Left lung (tissue), 10 donors: ENCODE data around the gene ZFHX3. TPM values are rescaled to one million over a fixed set of nuclear protein-coding genes. Genes with fewer than 3 reads are reported as not detected.
A peak's percentile ranks its signal among the peaks of the same experiment; 100 is the strongest.

Source experiments
- ATAC-seq: fragments of 200-7000 bp; cut with Tn5 transposase; one replicate; pipeline ENCODE4 v1.9.1; 2020; ENCODE audit warnings: moderate library complexity
- DNase-seq, 4 donors: peaks; one replicate each; pipeline ENCODE4 v3.0.0-alpha.2; 2013 to 2020
- H3K27ac ChIP-seq, 2 donors: fragments of 200-600 bp; sonication (generic) in 1 of 2; one replicate each; pipeline versions ENCODE4 v1.5.0 to v1.8.0; 2020 to 2021
- H3K27me3 ChIP-seq, 2 donors: fragments of 200-600 bp; sonication (generic) in 1 of 2; one replicate each; pipeline versions ENCODE4 v1.5.0 to v1.8.0; 2020 to 2021
- H3K36me3 ChIP-seq, 2 donors: fragments of 200-600 bp; sonication (generic) in 1 of 2; one replicate each; pipeline versions ENCODE4 v1.5.0 to v1.8.0; 2020 to 2021
- H3K4me1 ChIP-seq, 2 donors: fragments of 200-600 bp; one replicate each; pipeline ENCODE4 v1.8.0; 2021
- H3K4me3 ChIP-seq, 2 donors: fragments of 200-600 bp; sonication (generic) in 1 of 2; one replicate each; pipeline versions ENCODE4 v1.5.0 to v1.8.0; 2020 to 2021; ENCODE audit warnings: mild to moderate bottlenecking in 1 of 2
- H3K9me3 ChIP-seq, 2 donors: fragments of 200-600 bp; sonication (generic) in 1 of 2; one replicate each; pipeline versions ENCODE4 v1.5.0 to v1.8.0; 2020 to 2021
- intact Hi-C, 2 donors: fragments of 100-400 bp; cut with DNase I; formaldehyde crosslinking; loops; one replicate each; pipeline versions ENCODE4 v1.11.2 to v1.14.2; 2022
- polyA plus RNA-seq, 6 donors: library from polyadenylated mRNA; unstranded; fragments of 120-200 nt; gene quantifications; one replicate each; pipeline ENCODE4 v1.2.1, GENCODE V29; 2013; ENCODE audit not compliant: insufficient read length in 6 of 6
- total RNA-seq, 2 donors: library from RNA; stranded (reverse); fragmentation: NEBNext Ultra II Directional; extraction: Animal tissue kit (Norgen Biotek cat#: 25700); gene quantifications; one replicate each; pipeline ENCODE4 v1.2.1, GENCODE V29; 2021
- TF ChIP-seq, protein P1 (sequence below), 2 donors: fragments of 200-600 bp; sonication (generic) in 1 of 2; IDR thresholded peaks; one replicate each; pipeline versions ENCODE4 v1.5.0 to v1.8.0; 2021; ENCODE audit warnings: antibody characterized with exemption in 2 of 2
- donor health status: DM: no; HTN: yes; CAD: no.
- donor health status: DM: no; HTN: no; CAD: no.

Gene ZFHX3
- total and polyA plus RNA-seq, 8 donors: 21.4 to 34.7 (median 32.2) TPM

GRCh38 chr16:73094371-73094770 lies 46.4 kb upstream of the ZFHX3 start:
- H3K36me3 ChIP-seq: no peaks in the 10 kb centered on the region
- TF ChIP-seq, protein P1, sequence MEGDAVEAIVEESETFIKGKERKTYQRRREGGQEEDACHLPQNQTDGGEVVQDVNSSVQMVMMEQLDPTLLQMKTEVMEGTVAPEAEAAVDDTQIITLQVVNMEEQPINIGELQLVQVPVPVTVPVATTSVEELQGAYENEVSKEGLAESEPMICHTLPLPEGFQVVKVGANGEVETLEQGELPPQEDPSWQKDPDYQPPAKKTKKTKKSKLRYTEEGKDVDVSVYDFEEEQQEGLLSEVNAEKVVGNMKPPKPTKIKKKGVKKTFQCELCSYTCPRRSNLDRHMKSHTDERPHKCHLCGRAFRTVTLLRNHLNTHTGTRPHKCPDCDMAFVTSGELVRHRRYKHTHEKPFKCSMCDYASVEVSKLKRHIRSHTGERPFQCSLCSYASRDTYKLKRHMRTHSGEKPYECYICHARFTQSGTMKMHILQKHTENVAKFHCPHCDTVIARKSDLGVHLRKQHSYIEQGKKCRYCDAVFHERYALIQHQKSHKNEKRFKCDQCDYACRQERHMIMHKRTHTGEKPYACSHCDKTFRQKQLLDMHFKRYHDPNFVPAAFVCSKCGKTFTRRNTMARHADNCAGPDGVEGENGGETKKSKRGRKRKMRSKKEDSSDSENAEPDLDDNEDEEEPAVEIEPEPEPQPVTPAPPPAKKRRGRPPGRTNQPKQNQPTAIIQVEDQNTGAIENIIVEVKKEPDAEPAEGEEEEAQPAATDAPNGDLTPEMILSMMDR (IDR thresholded peaks at IDR 0.05): no peak
- H3K4me1 ChIP-seq: no peaks in the 10 kb centered on the region
- H3K4me3 ChIP-seq: no peak overlapping the region
- H3K9me3 ChIP-seq: no peaks in the 10 kb centered on the region
- no peak for DNase-seq
- intact Hi-C loops: no loop called here
- H3K27me3 ChIP-seq: no peaks in the 10 kb centered on the region
- no peak for ATAC-seq
- no peak overlapping the region for H3K27ac ChIP-seq

DNA sequence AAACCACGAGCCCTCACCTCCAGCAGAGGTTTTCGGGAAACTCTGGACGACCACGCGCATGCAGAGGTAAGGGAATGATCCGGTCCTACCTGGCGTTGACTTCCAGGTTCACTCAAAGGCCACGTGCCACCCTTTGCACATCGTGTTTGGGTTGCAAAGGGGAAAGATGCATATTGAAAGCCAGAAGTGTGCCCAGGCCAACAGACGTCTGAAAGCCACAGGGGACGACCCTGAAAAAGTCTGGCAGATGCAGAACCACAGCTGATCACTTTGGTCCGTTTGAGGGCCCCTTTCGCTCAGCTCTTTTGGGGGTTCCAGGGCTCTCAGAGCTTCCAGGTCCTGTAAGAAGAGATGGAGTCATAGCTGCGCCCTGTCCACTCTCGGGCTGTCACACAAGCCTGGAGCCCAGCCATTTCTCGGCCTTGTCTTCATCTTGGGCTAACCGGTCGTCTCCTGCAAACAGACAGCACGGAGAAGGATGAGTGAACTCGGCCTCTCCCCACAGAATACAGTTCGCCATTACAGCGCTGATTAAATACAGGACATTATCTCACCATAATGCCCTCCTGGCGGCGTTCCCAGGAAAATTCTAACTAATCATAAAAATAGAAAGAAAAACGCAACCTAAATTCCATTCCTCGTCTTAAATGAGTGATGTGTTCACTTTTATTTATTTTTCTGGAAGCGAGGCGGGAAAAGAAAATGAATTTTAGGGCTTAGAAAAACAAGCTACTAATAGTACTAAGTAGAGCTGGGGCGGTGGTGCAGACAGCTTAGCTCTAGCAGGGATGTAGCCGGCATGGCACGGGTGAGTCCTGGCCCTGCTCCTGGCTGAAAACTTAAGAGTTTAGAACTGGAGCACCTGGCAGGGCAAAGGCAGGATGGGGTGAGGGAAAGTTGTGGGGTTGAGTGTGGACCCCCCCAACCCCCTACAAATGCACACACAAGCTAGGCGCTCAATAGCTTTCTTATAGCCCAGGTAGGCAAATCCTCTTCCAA lies 45.5 kb upstream of the ZFHX3 start:
- Histone ChIP-seq H3K27ac (no peak overlapping the region), H3K36me3 (no peaks in the 10 kb centered on the region), H3K4me3 (no peak overlapping the region), H3K9me3 (no peaks in the 10 kb centered on the region), H3K27me3 (no peaks in the 10 kb centered on the region), H3K4me1 (no peaks in the 10 kb centered on the region)
- ATAC-seq (no peak), DNase-seq (peak in 1 of 4 donors; percentile 20)
- TF ChIP-seq, protein P1 (IDR thresholded peaks at IDR 0.05): no peak
- intact Hi-C loops: no loop called here

DNA sequence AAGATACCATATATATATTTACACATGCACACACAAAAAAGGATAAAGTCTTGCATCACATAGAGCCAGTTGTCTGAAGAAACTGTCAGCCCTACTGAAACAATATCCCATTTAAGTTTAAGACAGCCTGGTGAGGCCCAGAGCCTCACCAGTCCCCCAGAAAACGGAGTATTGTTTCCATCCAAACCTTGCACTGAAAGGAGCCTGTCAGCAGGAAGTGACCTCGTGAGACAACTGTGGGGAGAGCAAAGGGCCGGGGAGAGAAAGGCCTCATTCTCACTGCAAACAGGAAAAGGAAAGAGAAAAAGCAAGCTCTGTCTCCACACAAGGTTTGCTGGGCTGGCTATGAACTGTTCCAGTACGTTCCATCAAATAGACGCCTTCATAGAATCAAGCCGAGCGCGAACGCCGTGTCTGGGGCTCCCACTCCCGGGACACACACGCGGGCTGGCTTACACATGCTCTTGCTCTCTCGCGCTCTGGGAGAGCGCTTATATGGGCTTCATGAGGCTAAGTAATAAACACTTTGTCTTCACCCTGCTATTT lies 44.4 kb upstream of the ZFHX3 start:
- DNase-seq (no peak), ATAC-seq (no peak)
- intact Hi-C loops: no loop called here
- no peak overlapping the region for H3K4me3 ChIP-seq
- H3K27me3 ChIP-seq: no peaks in the 10 kb centered on the region
- TF ChIP-seq, protein P1 (IDR thresholded peaks at IDR 0.05): no peak
- no peaks in the 10 kb centered on the region for H3K36me3 ChIP-seq
- H3K27ac ChIP-seq: no peak overlapping the region
- no peaks in the 10 kb centered on the region for H3K9me3 ChIP-seq
- H3K4me1 ChIP-seq: no peaks in the 10 kb centered on the region

DNA sequence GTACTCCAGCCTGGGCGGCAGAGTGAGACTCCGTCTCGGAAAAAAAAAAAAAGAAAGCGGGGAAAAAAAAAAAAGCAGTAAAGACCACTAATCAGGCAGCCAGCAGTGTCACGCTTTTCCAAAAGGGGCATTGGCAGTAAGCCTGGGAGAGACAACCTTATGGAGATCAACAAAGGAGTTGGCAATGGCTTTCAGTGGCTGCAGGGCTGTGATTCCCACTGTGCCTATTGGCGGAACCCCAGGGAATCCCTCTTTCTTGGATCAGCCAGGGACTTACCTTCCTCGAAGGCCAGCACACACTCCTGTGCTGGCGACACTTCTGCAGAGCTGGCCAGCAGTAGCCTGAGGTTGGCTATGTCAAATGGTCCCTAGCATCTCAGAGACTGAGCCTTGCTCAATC lies 43.2 kb upstream of the ZFHX3 start:
- H3K4me1 ChIP-seq: no peaks in the 10 kb centered on the region
- H3K4me3 ChIP-seq: no peak overlapping the region
- no peak overlapping the region for H3K27ac ChIP-seq
- TF ChIP-seq, protein P1 (IDR thresholded peaks at IDR 0.05): no peak
- no peaks in the 10 kb centered on the region for H3K27me3 ChIP-seq
- no peaks in the 10 kb centered on the region for H3K36me3 ChIP-seq
- ATAC-seq (no peak), DNase-seq (no peak)
- intact Hi-C loops: no loop called here
- H3K9me3 ChIP-seq: no peaks in the 10 kb centered on the region

DNA sequence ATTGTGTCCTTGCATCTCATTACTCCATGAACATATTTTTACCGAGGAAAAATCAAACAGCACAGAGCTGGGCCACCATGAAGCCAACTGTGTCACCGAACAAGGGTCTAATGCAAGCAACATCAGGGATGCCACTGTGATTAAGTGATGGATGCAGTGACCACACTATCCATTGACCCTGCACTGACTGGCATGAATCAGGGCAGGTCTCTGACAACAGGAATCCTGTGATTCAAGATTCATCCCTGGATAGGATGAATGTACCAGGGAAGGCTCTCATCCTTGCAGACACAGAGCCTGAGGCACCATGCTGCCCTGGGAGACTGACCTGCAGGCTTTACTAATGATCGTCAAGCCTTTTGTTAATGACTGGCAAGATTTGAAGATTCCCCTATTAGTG lies 41.5 kb upstream of the ZFHX3 start:
- H3K4me1 ChIP-seq: peaks cover 0 to 4% of the 10 kb centered on the region in 2 donors
- no peak overlapping the region for H3K4me3 ChIP-seq
- DNase-seq (no peak), ATAC-seq (no peak)
- H3K27ac ChIP-seq: no peak overlapping the region
- H3K27me3 ChIP-seq: no peaks in the 10 kb centered on the region
- no peaks in the 10 kb centered on the region for H3K9me3 ChIP-seq
- intact Hi-C loops: no loop called here
- TF ChIP-seq, protein P1 (IDR thresholded peaks at IDR 0.05): no peak
- H3K36me3 ChIP-seq: no peaks in the 10 kb centered on the region
